Measurements from ENCODE around the gene SLC10A7.
A peak's percentile ranks its signal among the peaks of the same experiment; 100 is the strongest.
"Not testable (repeated sequence)": the region's sequence is repeated elsewhere in the genome, so short reads cannot be mapped to it uniquely, and the experiment has no call there.

Gene SLC10A7

DNA sequence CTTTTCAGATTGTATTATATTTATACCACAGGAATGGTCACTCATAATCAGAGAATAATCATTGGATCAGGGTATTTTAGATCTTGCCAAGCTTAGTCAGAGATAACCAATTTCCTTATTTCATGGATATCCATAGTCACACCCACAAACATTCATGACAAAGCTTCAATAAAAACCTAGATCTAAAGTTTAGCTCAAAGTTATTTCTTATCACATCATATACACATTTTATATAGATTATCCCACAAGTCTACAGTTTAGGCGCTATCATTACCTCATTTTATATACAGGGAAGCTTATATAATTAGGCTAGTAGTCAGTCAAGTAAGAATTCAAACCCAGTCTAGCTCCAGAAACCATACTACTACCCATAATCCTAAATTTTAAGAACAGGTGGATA lies 82.3 kb downstream of the SLC10A7 start:
- no peak for DNase-seq (ENCODE audit: low read depth)

- DNase-seq (ENCODE audit: low read depth) = no peak
Measured at GRCh38 chr4:146437778-146438177, 84.0 kb downstream of the SLC10A7 start.

DNA sequence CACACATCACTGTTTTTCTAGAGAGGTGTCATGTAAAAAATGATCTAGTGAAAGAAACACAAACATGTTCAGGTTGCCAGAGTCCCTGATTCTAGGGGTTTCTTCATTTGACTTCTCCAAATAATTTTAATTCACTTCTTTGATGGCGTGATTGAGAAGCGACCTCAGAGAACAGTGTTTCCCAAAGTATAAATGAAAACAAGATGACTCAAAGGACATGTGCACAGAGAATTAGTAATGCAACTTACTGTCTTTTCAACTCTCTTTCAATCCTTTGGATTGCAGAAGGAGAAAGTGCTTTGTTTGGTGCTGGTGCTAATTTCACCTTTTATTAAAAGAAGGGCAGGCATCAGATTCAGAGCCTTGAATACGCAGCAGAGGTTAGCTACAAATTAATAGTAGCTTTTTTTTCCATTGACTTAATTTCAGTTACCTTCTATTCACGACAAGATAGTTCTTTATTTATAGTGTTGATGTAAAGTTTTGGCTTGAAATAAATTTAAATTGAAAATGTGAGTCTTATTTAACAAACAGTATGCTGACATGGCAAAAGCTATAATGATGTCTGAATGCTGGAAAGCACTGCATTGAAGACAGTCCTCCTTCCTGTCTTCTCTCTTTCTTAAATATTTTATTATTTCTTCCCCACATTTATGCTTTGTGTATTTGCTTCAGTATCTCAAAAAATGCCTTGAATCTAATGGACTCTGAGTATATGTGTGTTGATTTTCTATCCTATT lies 85.1 kb downstream of the SLC10A7 start:
- DNase-seq (ENCODE audit: low read depth) = no peak

- DNase-seq (ENCODE audit: low read depth) = no peak
Measured at GRCh38 chr4:146435962-146436361, 85.8 kb downstream of the SLC10A7 start.

- DNase-seq (ENCODE audit: low read depth) = no peak
Measured at GRCh38 chr4:146432065-146432464, 89.7 kb downstream of the SLC10A7 start.

- DNase-seq (ENCODE audit: low read depth) = no peak
Measured at GRCh38 chr4:146428298-146428697, 93.4 kb downstream of the SLC10A7 start.

DNA sequence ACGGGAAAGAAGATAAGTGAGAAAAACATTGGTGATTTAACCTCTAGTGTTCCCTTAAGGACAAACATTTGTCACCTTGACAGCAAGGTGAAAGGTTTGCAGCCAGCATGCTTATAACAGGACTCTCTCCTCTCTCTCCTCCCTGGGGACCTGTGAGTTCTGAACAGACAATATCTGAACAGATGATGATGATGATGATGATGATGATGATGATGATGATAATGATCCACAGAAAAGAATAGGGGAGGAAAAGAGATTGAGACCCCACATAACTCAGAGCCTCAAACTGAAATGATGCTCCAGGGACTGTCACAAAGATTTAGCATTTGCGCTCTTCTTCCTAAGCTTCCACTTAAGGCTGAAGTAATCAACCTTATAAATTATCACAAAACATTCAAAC lies 103.9 kb downstream of the SLC10A7 start:
- no peak for DNase-seq (ENCODE audit: low read depth)

- no peak for DNase-seq (ENCODE audit: low read depth)
Measured at GRCh38 chr4:146415829-146416228, 105.9 kb downstream of the SLC10A7 start.

DNA sequence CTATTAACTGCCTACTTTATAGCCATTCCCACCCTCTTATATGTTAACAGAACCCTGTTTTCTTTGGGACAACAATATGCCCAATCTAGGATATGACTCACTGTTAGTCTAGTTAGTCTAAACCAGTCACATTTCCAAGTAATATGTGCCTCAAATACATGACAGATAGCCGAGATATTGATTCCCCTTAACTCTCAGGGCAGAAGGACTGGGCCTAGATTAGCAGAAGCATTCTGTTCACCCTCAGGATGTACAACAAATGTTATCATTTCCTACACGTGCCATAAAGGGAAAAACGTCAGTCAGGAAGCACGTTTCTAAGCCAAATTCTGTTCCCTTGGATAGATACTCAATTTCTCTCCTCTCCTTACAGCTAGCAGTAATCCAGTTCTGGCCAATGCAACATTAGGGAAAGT lies 114.1 kb downstream of the SLC10A7 start:
- DNase-seq (ENCODE audit: low read depth) = no peak

DNA sequence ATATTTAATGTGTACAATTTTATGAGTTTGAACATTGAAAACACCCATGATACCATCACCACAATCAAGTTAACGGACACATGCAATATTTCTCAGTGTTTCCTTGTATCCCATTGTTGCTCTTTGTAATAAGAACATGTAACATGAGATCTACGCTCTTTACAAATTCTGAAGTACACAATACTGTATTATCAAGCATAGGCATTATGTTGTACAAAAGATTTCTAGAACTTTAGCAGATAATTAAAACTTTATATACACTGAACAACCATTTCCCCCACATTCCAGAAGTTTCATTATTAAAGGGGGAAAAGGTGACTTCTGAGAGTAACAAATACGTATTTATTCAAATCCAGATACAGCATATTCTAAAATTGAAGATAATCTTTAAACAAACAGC lies 114.5 kb downstream of the SLC10A7 start:
- no peak for DNase-seq (ENCODE audit: low read depth)

GRCh38 chr4:146401274-146401673 lies 120.5 kb downstream of the SLC10A7 start:
- no peak for DNase-seq (ENCODE audit: low read depth)

GRCh38 chr4:146398896-146399445 lies 122.8 kb downstream of the SLC10A7 start:
- DNase-seq (ENCODE audit: low read depth) = no peak

DNA sequence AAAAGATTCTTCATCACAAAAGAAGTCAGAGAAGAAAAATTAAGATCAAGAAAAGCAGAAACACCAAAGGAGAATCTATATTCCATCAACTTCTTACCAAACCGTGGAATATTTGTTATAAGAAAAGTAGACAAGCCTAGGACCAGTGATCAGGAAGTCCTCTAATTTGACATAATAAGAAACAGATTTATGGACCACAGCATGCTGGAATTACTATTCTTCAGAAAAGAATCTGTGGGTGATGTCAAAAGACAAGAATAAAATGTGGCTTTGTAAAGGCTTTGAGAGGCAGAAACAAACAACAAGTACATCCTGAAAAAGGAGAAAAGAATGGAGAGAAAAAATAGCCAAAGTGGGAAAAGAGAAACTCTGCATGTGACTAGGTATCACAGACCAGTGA lies 123.3 kb downstream of the SLC10A7 start:
- no peak for DNase-seq (ENCODE audit: low read depth)

GRCh38 chr4:146389561-146389960 lies 132.2 kb downstream of the SLC10A7 start:
- no peak for DNase-seq (ENCODE audit: low read depth)

DNA sequence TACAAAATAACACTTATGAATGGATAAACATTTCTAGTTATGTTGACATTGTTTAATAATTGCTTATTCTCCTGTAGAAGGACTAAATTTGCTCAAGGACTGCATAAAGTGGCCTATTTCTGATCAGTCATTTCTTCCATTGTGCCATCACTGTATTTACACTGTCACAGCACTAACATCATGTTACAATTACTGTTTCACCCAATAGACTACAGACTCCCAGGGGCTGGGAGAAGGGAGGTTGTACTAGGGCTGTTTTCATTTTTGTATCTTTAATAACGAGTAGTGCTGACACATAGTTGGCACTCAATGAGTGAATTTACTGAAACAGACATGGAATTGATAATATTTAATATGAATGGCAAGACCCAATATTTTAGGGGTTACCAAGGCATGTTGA lies 139.5 kb downstream of the SLC10A7 start:
- no peak for DNase-seq (ENCODE audit: low read depth)

GRCh38 chr4:146381263-146381872 lies 140.4 kb downstream of the SLC10A7 start:
- no peak for DNase-seq (ENCODE audit: low read depth)

- DNase-seq (ENCODE audit: low read depth) = no peak
Measured at GRCh38 chr4:146379744-146380143, 142.0 kb downstream of the SLC10A7 start.

DNA sequence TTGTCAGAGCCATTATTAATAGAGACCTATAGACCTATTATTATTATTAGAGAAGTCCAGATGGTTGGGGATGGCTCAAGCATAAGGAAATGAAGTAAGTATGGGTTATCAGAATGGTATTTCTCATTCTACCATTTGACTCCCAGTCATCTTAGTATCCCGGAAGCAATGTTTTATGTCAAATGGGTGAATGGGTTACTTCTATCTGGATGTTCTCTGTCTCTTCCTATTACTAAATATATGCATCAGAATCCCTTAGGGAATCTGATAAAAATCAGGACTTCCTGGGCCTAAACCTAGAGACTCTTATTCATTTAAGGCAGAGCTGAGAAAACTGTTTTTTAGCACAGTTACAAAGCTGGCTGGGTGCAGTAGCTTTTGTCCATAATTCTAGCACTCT lies 149.9 kb downstream of the SLC10A7 start:
- DNase-seq (ENCODE audit: low read depth) = no peak

DNA sequence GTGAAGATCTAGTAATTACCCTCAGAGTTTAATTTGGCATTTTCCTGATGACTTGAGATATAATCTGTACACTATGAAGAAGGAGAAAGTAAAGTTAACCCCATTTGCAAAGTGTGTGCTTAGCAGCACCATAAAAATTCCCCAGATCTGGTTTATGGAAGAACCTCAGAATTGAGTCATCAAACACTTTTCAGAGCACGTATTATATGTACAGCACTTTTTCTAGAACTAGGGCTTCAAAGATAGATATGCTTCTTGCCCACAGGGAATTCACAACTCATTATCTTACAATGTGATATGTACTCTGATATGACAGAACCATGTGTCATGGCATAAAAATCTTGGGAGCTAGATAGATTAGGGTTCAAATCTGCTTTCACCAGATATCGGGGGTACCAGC lies 150.9 kb downstream of the SLC10A7 start:
- no peak for DNase-seq (ENCODE audit: low read depth)

DNA sequence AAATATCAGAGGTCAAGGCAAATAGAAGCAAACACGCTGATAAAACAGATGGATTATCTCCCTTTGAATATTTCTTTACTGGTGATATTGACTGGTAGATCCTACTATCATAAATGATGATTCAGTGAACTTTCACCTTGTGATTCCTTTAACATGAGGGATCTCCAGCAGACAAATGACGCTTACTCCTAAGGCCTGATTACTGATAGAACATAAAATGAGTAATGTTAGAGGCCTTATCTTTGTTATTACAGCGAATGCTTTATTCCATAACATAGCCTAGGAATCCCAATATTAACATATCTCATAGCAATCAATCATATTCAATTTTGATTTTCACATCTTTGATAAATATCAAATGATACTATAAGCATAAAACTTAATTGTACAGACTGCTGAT lies 152.3 kb downstream of the SLC10A7 start:
- no peak for DNase-seq (ENCODE audit: low read depth)

GRCh38 chr4:146368209-146368608 lies 153.5 kb downstream of the SLC10A7 start:
- DNase-seq (ENCODE audit: low read depth) = peak; percentile 0

GRCh38 chr4:146367347-146367746 lies 154.4 kb downstream of the SLC10A7 start:
- DNase-seq (ENCODE audit: low read depth) = no peak

DNA sequence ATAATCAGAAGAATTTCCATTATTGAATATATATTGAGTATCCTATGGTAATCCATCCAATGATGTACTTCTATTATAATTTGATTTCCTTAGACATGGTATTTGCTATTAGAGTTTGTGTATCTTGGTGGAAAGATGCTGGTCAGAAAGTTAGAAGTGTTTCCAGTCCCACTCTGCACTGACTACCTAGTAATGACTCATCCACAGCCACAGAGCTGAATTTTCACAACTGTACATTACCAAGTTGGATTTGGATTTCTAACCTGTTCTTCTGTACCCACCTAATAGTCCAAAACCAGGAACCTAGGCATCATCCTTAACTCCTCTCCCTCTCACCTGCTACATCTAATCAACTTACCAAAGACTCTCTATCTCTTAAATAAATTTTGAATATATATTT lies 162.0 kb downstream of the SLC10A7 start:
- no peak for DNase-seq (ENCODE audit: low read depth)

GRCh38 chr4:146350114-146350513 lies 171.6 kb downstream of the SLC10A7 start:
- DNase-seq (ENCODE audit: low read depth) = not testable (repeated sequence)

All from activated T-cell treated with anti-CD3 and anti-CD28 coated beads for 1 hour (primary cell).